HCT116 (cell line): ENCODE measurements around the gene SLC25A18. TPM values are rescaled to one million over a fixed set of nuclear protein-coding genes. Genes with fewer than 3 reads are reported as not detected.

Experiments used
- ATAC-seq: fragments of 200-7000 bp; cut with Tn5 transposase; 2 replicates; pipeline ENCODE4 v1.9.1; 2020; ENCODE audit warnings: mild to moderate bottlenecking, moderate library complexity
- BruUV-seq: library from RNA; stranded (reverse); fragments of 400-500 nt; replicated peaks from 2 replicates; lab custom pipeline; 2021; lab: Mats Ljungman, UMichigan
- CTCF ChIA-PET: fragments of 300-600 bp; sonication (Branson Sonifier 250); formaldehyde crosslinking; loops from one replicate; lab custom pipeline; 2021; ENCODE audit warnings: antibody characterized with exemption; lab: Charles Lee
- POLR2A ChIA-PET: fragments of 300-600, 350-600 bp; sonication (Branson Sonifier 250); formaldehyde crosslinking; loops from one replicate; lab custom pipeline; 2021; ENCODE audit warnings: antibody characterized with exemption; lab: Charles Lee
- RAD21 ChIA-PET, 2 experiments: fragments of 300-600 bp; sonication (Branson Sonifier 250); formaldehyde crosslinking; loops; one replicate each; lab custom pipeline; 2023; ENCODE audit warnings: low total read pairs in 2 of 2; ENCODE audit not compliant: uncharacterized antibody in 2 of 2, unreplicated experiment in 2 of 2, low non-redundant PET in 1 of 2; lab: Charles Lee
- DNase-seq: peaks from one replicate; pipeline ENCODE4 v3.0.0-alpha.2; 2010; ENCODE audit warnings: low read depth, low spot score
- H2AFZ ChIP-seq: fragments of 200-600 bp; shearing (Covaris generic), sonication (generic); 2 replicates; pipeline ENCODE4 v1.6.1; 2017; ENCODE audit warnings: low read depth, mixed run types, mixed read lengths, antibody characterized with exemption, low read length; ENCODE audit not compliant: poor library complexity, severe bottlenecking
- H3K27ac ChIP-seq: 2 replicates; pipeline ENCODE4 v1.5.1; 2012; ENCODE audit warnings: low read depth, low read length
- H3K27me3 ChIP-seq: fragments of 200-600 bp; sonication (generic); 2 replicates; pipeline ENCODE4 v1.6.1; 2016; ENCODE audit warnings: mixed run types, low read length, mixed read lengths; ENCODE audit not compliant: insufficient read depth
- H3K36me3 ChIP-seq, 2 experiments: fragments of 200-500 bp in 1 of 2; fragments of 200-600 bp in 1 of 2; sonication (Bioruptor generic) in 1 of 2; sonication (generic) in 1 of 2; 2 replicates each; pipeline versions ENCODE4 v1.5.1 to v1.6.1; 2014 to 2016; ENCODE audit warnings: low read length in 2 of 2, inconsistent platforms in 1 of 2, mixed read lengths in 1 of 2, mixed run types in 1 of 2; ENCODE audit not compliant: insufficient read depth in 2 of 2, control insufficient read depth in 1 of 2
- H3K4me1 ChIP-seq, 2 experiments: fragments of 200-600 bp in 1 of 2; sonication (generic) in 1 of 2; 2 replicates each; pipeline versions ENCODE4 v1.5.1 to v1.6.1; 2012 to 2017; ENCODE audit warnings: low read length in 2 of 2, inconsistent platforms in 1 of 2, mild to moderate bottlenecking in 1 of 2, mixed read lengths in 1 of 2, mixed run types in 1 of 2, moderate library complexity in 1 of 2; ENCODE audit not compliant: insufficient read depth in 2 of 2, control insufficient read depth in 1 of 2
- H3K4me2 ChIP-seq: fragments of 200-600 bp; sonication (generic); 2 replicates; pipeline ENCODE4 v1.6.1; 2017; ENCODE audit warnings: mixed run types, low read length, mixed read lengths
- H3K4me3 ChIP-seq, 2 experiments: fragments of 200-600 bp in 1 of 2; sonication (generic) in 1 of 2; replicated peaks in 1 of 2; 2 replicates each; pipeline ENCODE4 v1.5.1; 2011 to 2016; ENCODE audit warnings: low read length in 2 of 2, control low read depth in 1 of 2, low read depth in 1 of 2, mild to moderate bottlenecking in 1 of 2, mixed read lengths in 1 of 2, mixed run types in 1 of 2
- H3K79me2 ChIP-seq: fragments of 200-600 bp; sonication (generic); 2 replicates; pipeline ENCODE4 v1.6.1; 2017; ENCODE audit warnings: mild to moderate bottlenecking, mixed run types, low read length, moderate library complexity, mixed read lengths; ENCODE audit not compliant: insufficient read depth
- H3K9ac ChIP-seq: fragments of 200-600 bp; sonication (generic); 2 replicates; pipeline ENCODE4 v1.6.1; 2016; ENCODE audit warnings: low read length, mixed read lengths
- H3K9me2 ChIP-seq: fragments of 200-600 bp; sonication (generic), shearing (Covaris generic); 2 replicates; pipeline ENCODE4 v1.6.1; 2017; ENCODE audit warnings: mixed run types, mild to moderate bottlenecking, moderate library complexity; ENCODE audit not compliant: insufficient read depth
- H3K9me3 ChIP-seq, 2 experiments: fragments of 200-500 bp in 1 of 2; fragments of 200-600 bp in 1 of 2; sonication (Bioruptor generic) in 1 of 2; sonication (generic) in 1 of 2; 2 replicates each; pipeline ENCODE4 v1.6.1; 2014 to 2017; ENCODE audit warnings: low read length in 2 of 2, mixed read lengths in 2 of 2, inconsistent platforms in 1 of 2, low read depth in 1 of 2, mild to moderate bottlenecking in 1 of 2, mixed run types in 1 of 2, moderate library complexity in 1 of 2; ENCODE audit not compliant: control insufficient read depth in 1 of 2, insufficient read depth in 1 of 2
- H4K20me1 ChIP-seq: fragments of 200-600 bp; sonication (generic), shearing (Covaris generic); 2 replicates; pipeline ENCODE4 v1.6.1; 2017; ENCODE audit warnings: mixed run types, mild to moderate bottlenecking, moderate library complexity; ENCODE audit not compliant: insufficient read depth
- CBX3 ChIP-seq: IDR thresholded peaks from 2 replicates; pipeline ENCODE4 v1.6.1; 2012; ENCODE audit warnings: low read depth
- ELF1 ChIP-seq: IDR thresholded peaks from 2 replicates; pipeline ENCODE4 v1.6.1; 2012; ENCODE audit warnings: low read depth, borderline replicate concordance
- EZH2 ChIP-seq: fragments of 200-600 bp; sonication (generic); IDR thresholded peaks from 2 replicates; pipeline ENCODE4 v1.6.1; 2017; ENCODE audit warnings: antibody characterized with exemption, mixed run types
- EZH2phosphoT487 ChIP-seq: fragments of 200-600 bp; IDR thresholded peaks from 2 replicates; pipeline ENCODE4 v1.6.1; 2018; ENCODE audit warnings: antibody characterized with exemption, borderline replicate concordance
- FOSL1 ChIP-seq: IDR thresholded peaks from 2 replicates; pipeline ENCODE4 v1.6.1; 2012; ENCODE audit warnings: low read depth
- POLR2AphosphoS5 ChIP-seq: IDR thresholded peaks from 2 replicates; pipeline ENCODE4 v1.6.1; 2011; ENCODE audit warnings: mild to moderate bottlenecking, low read depth, low read length, moderate library complexity
- SRF ChIP-seq: IDR thresholded peaks from 2 replicates; pipeline ENCODE4 v1.6.1; 2012; ENCODE audit warnings: low read depth
- ZNF274 ChIP-seq: fragments of 200-500 bp; sonication (Bioruptor generic); IDR thresholded peaks from 2 replicates; pipeline ENCODE4 v1.6.1; 2014; ENCODE audit warnings: mild to moderate bottlenecking, low read depth, low read length, inconsistent platforms
- intact Hi-C: fragments of 100-400 bp; cut with micrococcal nuclease; formaldehyde crosslinking; loops from 2 replicates; pipeline ENCODE4 v1.10.0; 2022
- total RNA-seq: library from RNA; stranded (reverse); gene quantifications from one replicate; pipeline ENCODE4 v1.2.1, GENCODE V29; 2021; ENCODE audit not compliant: unreplicated experiment
- TF ChIP-seq, protein P1 (sequence below): IDR thresholded peaks from 2 replicates; pipeline ENCODE4 v1.6.1; 2012; ENCODE audit warnings: low read depth
- TF ChIP-seq, protein P2 (sequence below), 3 experiments: fragments of 200-600 bp in 1 of 3; sonication (generic) in 1 of 3; IDR thresholded peaks in 2 of 3; conservative IDR thresholded peaks in 1 of 3; 2 replicates each; pipeline ENCODE4 v1.5.1; 2012 to 2017; ENCODE audit warnings: low read depth in 2 of 3, low read length in 2 of 3, antibody characterized with exemption in 1 of 3, borderline replicate concordance in 1 of 3, control low read depth in 1 of 3, mild to moderate bottlenecking in 1 of 3, mixed read lengths in 1 of 3, mixed run types in 1 of 3, moderate library complexity in 1 of 3; ENCODE audit not compliant: insufficient read depth in 1 of 3

The SLC25A18 gene
- total RNA-seq, 1 experiment from 2014 or later = not detected

DNA sequence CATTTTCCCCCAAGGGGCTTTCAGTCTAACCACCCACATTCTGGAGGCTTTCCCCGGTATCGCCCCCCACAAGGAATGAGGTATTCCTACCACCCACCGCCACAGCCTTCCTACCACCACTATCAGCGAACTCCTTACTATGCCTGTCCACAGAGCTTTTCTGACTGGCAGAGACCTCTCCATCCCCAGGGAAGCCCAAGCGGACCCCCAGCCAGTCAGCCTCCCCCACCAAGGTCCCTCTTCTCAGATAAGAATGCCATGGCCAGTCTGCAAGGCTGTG, 14.6 kb upstream of the SLC25A18 start:
- TF ChIP-seq EZH2phosphoT487 (no peak), ELF1 (no peak), CBX3 (no peak), EZH2 (no peak), ZNF274 (no peak), POLR2AphosphoS5 (no peak), SRF (no peak), FOSL1 (no peak)
- TF ChIP-seq, protein P1, sequence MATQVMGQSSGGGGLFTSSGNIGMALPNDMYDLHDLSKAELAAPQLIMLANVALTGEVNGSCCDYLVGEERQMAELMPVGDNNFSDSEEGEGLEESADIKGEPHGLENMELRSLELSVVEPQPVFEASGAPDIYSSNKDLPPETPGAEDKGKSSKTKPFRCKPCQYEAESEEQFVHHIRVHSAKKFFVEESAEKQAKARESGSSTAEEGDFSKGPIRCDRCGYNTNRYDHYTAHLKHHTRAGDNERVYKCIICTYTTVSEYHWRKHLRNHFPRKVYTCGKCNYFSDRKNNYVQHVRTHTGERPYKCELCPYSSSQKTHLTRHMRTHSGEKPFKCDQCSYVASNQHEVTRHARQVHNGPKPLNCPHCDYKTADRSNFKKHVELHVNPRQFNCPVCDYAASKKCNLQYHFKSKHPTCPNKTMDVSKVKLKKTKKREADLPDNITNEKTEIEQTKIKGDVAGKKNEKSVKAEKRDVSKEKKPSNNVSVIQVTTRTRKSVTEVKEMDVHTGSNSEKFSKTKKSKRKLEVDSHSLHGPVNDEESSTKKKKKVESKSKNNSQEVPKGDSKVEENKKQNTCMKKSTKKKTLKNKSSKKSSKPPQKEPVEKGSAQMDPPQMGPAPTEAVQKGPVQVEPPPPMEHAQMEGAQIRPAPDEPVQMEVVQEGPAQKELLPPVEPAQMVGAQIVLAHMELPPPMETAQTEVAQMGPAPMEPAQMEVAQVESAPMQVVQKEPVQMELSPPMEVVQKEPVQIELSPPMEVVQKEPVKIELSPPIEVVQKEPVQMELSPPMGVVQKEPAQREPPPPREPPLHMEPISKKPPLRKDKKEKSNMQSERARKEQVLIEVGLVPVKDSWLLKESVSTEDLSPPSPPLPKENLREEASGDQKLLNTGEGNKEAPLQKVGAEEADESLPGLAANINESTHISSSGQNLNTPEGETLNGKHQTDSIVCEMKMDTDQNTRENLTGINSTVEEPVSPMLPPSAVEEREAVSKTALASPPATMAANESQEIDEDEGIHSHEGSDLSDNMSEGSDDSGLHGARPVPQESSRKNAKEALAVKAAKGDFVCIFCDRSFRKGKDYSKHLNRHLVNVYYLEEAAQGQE = no peak
- TF ChIP-seq, protein P2, sequence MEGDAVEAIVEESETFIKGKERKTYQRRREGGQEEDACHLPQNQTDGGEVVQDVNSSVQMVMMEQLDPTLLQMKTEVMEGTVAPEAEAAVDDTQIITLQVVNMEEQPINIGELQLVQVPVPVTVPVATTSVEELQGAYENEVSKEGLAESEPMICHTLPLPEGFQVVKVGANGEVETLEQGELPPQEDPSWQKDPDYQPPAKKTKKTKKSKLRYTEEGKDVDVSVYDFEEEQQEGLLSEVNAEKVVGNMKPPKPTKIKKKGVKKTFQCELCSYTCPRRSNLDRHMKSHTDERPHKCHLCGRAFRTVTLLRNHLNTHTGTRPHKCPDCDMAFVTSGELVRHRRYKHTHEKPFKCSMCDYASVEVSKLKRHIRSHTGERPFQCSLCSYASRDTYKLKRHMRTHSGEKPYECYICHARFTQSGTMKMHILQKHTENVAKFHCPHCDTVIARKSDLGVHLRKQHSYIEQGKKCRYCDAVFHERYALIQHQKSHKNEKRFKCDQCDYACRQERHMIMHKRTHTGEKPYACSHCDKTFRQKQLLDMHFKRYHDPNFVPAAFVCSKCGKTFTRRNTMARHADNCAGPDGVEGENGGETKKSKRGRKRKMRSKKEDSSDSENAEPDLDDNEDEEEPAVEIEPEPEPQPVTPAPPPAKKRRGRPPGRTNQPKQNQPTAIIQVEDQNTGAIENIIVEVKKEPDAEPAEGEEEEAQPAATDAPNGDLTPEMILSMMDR (IDR thresholded peaks at IDR 0.05 in 2 of 3, conservative IDR thresholded peaks at IDR 0.05 in 1 of 3; ENCODE audit: borderline replicate concordance in 1 of 3, insufficient read depth in 1 of 3, low read depth in 2 of 3, low read length in 2 of 3) = no peak
- ATAC-seq (no peak), DNase-seq (no peak)
- Histone ChIP-seq H3K4me3 (no peak overlapping the region), H3K4me2 (no peak overlapping the region), H3K9me3 (no peaks in the 10 kb centered on the region), H3K9ac (no peak overlapping the region), H3K79me2 (no peaks in the 10 kb centered on the region), H3K27ac (no peak overlapping the region), H4K20me1 (no peaks in the 10 kb centered on the region), H2AFZ (no peak overlapping the region), H3K9me2 (no peaks in the 10 kb centered on the region), H3K4me1 (no peaks in the 10 kb centered on the region), H3K27me3 (no peaks in the 10 kb centered on the region), H3K36me3 (peaks cover 0 to 4% of the 10 kb centered on the region in 2 experiments; a peak in 1 of 4 replicates)
- BruUV-seq = no TSS peak
- intact Hi-C loops = no loop called here
- ChIA-PET CTCF (no interaction called here), RAD21 (no interaction called here), POLR2A (no interaction called here)
